Measurements from ENCODE around the gene P2RY6.

Gene P2RY6

DNA sequence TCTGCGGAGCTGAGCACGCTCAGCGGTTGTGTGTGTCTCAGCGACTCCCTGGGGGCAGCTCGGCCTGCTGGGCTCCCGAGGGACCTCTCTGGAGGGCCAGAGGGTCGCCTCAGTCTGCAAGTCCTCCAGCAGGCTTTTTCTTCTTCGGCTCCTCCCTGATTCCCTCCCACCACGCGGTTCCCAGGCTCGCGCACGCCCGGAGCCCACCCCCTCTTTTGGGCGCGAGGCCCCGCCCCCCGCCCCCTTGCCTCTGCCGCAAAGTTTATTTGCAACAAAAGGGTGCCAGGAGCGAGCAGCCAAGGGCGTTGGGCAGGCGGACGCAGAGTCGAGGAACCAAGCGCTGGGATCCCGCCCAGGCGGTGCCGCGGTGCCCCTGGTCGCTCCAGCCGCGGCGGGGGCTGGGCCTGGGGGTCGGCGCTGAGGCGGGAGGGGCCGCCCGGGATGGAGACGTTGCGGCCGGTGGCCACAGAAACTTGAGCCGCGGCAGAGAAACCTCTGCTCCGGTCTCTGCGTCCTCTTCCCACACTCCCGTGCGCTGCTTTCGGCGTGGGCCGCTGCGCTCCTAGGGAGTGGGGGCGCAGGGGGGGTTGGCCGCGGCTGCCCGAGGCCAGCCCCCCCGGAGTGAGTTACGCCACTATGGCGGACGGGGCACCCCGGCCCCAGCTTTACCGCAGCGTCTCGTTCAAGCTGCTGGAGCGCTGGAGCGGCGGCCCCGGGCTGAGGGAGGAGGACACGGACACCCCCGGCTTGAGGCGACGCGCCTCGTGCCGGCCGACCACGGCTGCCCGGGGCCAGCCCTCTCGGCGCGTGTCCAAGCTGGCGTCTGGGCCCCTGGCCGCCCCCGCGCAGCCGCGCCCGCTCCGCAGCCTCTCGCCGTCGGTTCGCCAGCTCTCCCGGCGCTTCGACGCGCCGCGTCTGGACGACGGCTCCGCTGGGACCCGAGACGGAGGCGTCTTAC lies 36.1 kb downstream of the P2RY6 start, which contains the start of gene ARHGEF17:
Gene ARHGEF17 (plus strand): TSS at position 274 of the 958 bp plus-strand sequence. CDS start 363 bp downstream, at position 637.
- H3K9me2 ChIP-seq (replicated peaks; ENCODE audit: low read depth, low read length), result no peaks in the 10 kb centered on the region
- H3K9ac ChIP-seq (ENCODE audit: low read depth, low read length, poor library complexity, severe bottlenecking), result peak within 1 kb of the TSS; percentile 80
- H3K9me3 ChIP-seq (ENCODE audit: insufficient read depth, low read depth, low read length), result no peaks in the 10 kb centered on the region
- peak within 1 kb of the TSS; percentile 95 for H2AFZ ChIP-seq (ENCODE audit: low read length)
- TF ChIP-seq, protein P1, sequence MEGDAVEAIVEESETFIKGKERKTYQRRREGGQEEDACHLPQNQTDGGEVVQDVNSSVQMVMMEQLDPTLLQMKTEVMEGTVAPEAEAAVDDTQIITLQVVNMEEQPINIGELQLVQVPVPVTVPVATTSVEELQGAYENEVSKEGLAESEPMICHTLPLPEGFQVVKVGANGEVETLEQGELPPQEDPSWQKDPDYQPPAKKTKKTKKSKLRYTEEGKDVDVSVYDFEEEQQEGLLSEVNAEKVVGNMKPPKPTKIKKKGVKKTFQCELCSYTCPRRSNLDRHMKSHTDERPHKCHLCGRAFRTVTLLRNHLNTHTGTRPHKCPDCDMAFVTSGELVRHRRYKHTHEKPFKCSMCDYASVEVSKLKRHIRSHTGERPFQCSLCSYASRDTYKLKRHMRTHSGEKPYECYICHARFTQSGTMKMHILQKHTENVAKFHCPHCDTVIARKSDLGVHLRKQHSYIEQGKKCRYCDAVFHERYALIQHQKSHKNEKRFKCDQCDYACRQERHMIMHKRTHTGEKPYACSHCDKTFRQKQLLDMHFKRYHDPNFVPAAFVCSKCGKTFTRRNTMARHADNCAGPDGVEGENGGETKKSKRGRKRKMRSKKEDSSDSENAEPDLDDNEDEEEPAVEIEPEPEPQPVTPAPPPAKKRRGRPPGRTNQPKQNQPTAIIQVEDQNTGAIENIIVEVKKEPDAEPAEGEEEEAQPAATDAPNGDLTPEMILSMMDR (conservative IDR thresholded peaks at IDR 0.05; ENCODE audit: low read length), result no peak
- TF ChIP-seq EZH2phosphoT487 (IDR thresholded peaks at IDR 0.05; ENCODE audit: borderline replicate concordance), result no peak
- peak within 1 kb of the TSS; percentile 85 for H3K4me2 ChIP-seq (ENCODE audit: low read depth, low read length, poor library complexity, severe bottlenecking)
- H3K4me3 ChIP-seq (ENCODE audit: low read length, poor library complexity, severe bottlenecking), result peak within 1 kb of the TSS; percentile 84
- no peaks in the 10 kb centered on the region for H3K36me3 ChIP-seq (ENCODE audit: insufficient read depth, low read length)
- no peaks in the 10 kb centered on the region; the same call in 1 of the 2 replicates for H3K79me2 ChIP-seq (ENCODE audit: insufficient read depth, low read length)
- H3F3A ChIP-seq (ENCODE audit: low read depth), result 0 out of 2 replicates have a peak, but pooled peaks cover 4% of the 10 kb centered on the region
- no peaks in the 10 kb centered on the region for H4K20me1 ChIP-seq (ENCODE audit: insufficient read depth, low read length, poor library complexity, severe bottlenecking)
- peaks cover 29% of the 10 kb centered on the region for H3K4me1 ChIP-seq (ENCODE audit: insufficient read depth, low read length, poor library complexity, severe bottlenecking)
- no peaks in the 10 kb centered on the region for H3K27me3 ChIP-seq (ENCODE audit: insufficient read depth, low read length, poor library complexity, severe bottlenecking)

DNA sequence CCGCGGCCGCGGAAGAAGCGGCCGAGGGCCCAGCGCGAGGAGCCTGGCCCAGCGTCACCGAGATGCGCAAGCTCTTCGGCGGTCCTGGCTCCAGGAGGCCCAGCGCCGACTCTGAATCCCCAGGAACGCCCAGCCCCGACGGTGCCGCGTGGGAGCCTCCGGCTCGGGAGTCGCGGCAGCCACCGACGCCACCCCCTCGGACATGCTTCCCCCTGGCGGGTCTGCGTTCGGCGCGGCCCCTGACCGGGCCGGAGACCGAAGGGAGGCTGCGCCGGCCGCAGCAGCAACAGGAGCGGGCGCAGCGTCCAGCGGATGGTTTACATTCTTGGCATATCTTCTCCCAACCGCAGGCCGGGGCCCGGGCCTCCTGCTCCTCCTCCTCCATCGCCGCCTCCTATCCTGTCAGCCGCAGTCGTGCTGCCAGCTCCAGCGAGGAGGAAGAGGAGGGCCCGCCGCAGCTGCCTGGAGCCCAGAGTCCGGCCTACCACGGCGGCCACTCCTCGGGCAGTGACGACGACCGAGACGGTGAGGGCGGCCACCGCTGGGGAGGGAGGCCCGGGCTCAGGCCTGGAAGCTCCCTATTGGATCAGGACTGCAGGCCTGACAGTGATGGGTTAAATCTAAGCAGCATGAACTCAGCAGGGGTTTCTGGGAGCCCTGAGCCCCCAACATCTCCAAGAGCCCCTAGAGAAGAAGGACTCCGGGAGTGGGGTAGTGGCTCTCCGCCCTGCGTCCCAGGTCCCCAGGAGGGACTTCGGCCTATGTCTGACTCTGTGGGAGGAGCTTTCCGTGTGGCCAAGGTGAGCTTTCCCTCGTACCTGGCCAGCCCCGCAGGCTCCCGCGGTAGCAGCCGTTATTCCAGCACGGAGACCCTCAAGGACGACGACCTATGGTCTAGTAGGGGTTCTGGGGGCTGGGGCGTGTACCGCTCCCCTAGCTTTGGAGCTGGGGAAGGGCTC lies 37.1 kb downstream of the P2RY6 start:
- Histone ChIP-seq H3K4me2 (ENCODE audit: low read depth, low read length, poor library complexity, severe bottlenecking) (peak overlapping the region; percentile 85), H3K4me3 (ENCODE audit: low read length, poor library complexity, severe bottlenecking) (peak overlapping the region; percentile 84), H3K27me3 (ENCODE audit: insufficient read depth, low read length, poor library complexity, severe bottlenecking) (no peaks in the 10 kb centered on the region), H3F3A (ENCODE audit: low read depth) (0 out of 2 replicates have a peak, but pooled peaks cover 4% of the 10 kb centered on the region), H3K9ac (ENCODE audit: low read depth, low read length, poor library complexity, severe bottlenecking) (no peak overlapping the region), H3K79me2 (ENCODE audit: insufficient read depth, low read length) (peaks cover 4% of the 10 kb centered on the region; the same call in 1 of the 2 replicates), H3K36me3 (ENCODE audit: insufficient read depth, low read length) (no peaks in the 10 kb centered on the region), H3K9me3 (ENCODE audit: insufficient read depth, low read depth, low read length) (no peaks in the 10 kb centered on the region), H3K4me1 (ENCODE audit: insufficient read depth, low read length, poor library complexity, severe bottlenecking) (peaks cover 38% of the 10 kb centered on the region), H3K9me2 (replicated peaks; ENCODE audit: low read depth, low read length) (no peaks in the 10 kb centered on the region), H4K20me1 (ENCODE audit: insufficient read depth, low read length, poor library complexity, severe bottlenecking) (no peaks in the 10 kb centered on the region), H2AFZ (ENCODE audit: low read length) (no peak overlapping the region)
- TF ChIP-seq, protein P1 (conservative IDR thresholded peaks at IDR 0.05; ENCODE audit: low read length), result no peak
- TF ChIP-seq EZH2phosphoT487 (IDR thresholded peaks at IDR 0.05; ENCODE audit: borderline replicate concordance), result no peak

DNA sequence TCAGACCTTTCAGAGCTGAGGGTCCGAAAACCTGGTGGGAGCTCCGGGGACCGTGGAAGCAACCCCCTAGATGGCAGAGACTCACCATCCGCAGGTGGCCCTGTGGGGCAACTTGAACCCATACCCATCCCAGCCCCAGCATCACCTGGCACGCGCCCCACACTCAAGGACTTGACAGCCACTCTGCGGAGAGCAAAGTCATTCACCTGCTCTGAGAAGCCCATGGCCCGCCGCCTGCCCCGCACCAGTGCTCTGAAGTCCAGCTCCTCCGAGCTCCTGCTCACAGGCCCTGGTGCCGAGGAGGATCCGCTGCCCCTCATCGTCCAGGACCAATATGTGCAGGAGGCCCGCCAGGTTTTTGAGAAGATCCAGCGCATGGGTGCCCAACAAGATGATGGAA lies 37.9 kb downstream of the P2RY6 start:
- H2AFZ ChIP-seq (ENCODE audit: low read length), result no peak overlapping the region
- no peaks in the 10 kb centered on the region for H3K36me3 ChIP-seq (ENCODE audit: insufficient read depth, low read length)
- no peak for TF ChIP-seq EZH2phosphoT487 (IDR thresholded peaks at IDR 0.05; ENCODE audit: borderline replicate concordance)
- TF ChIP-seq, protein P1 (conservative IDR thresholded peaks at IDR 0.05; ENCODE audit: low read length), result no peak
- H3K4me2 ChIP-seq (ENCODE audit: low read depth, low read length, poor library complexity, severe bottlenecking), result no peak overlapping the region
- no peaks in the 10 kb centered on the region for H3K9me2 ChIP-seq (replicated peaks; ENCODE audit: low read depth, low read length)
- 0 out of 2 replicates have a peak, but pooled peaks cover 8% of the 10 kb centered on the region for H3F3A ChIP-seq (ENCODE audit: low read depth)
- no peaks in the 10 kb centered on the region for H3K9me3 ChIP-seq (ENCODE audit: insufficient read depth, low read depth, low read length)
- H3K9ac ChIP-seq (ENCODE audit: low read depth, low read length, poor library complexity, severe bottlenecking), result no peak overlapping the region
- H3K27me3 ChIP-seq (ENCODE audit: insufficient read depth, low read length, poor library complexity, severe bottlenecking), result no peaks in the 10 kb centered on the region
- H3K4me1 ChIP-seq (ENCODE audit: insufficient read depth, low read length, poor library complexity, severe bottlenecking), result peaks cover 47% of the 10 kb centered on the region
- peaks cover 5% of the 10 kb centered on the region; the same call in 1 of the 2 replicates for H3K79me2 ChIP-seq (ENCODE audit: insufficient read depth, low read length)
- H4K20me1 ChIP-seq (ENCODE audit: insufficient read depth, low read length, poor library complexity, severe bottlenecking), result no peaks in the 10 kb centered on the region
- no peak overlapping the region for H3K4me3 ChIP-seq (ENCODE audit: low read length, poor library complexity, severe bottlenecking)
